SK-N-SH treated with all-trans-retinoic acid at 6 μM for 48 hours (cell line): Measurements from ENCODE around the gene TBXT.

Experiments used
- ATAC-seq: fragments of 200-7000 bp; cut with Tn5 transposase; 3 replicates; pipeline ENCODE4 v1.9.1; 2020; ENCODE audit warnings: mild to moderate bottlenecking, moderate library complexity
- ARNTL ChIP-seq: fragments of 450-650 bp; formaldehyde crosslinking; IDR thresholded peaks from 2 replicates; pipeline ENCODE4 v1.5.0; 2020; ENCODE audit warnings: low read depth, mild to moderate bottlenecking, moderate library complexity, borderline replicate concordance
- BACH2 ChIP-seq: fragments of 250-450 bp; sonication (Bioruptor Pico); IDR thresholded peaks from 2 replicates; pipeline ENCODE4 v1.9.0; 2021; ENCODE audit warnings: mild to moderate bottlenecking, borderline replicate concordance
- CSDC2 ChIP-seq: fragments of 250-450 bp; sonication (Bioruptor Pico); IDR thresholded peaks from 2 replicates; pipeline ENCODE4 v1.5.0; 2020; ENCODE audit warnings: mild to moderate bottlenecking, moderate library complexity
- CSRNP3 ChIP-seq: fragments of 250-450 bp; sonication (Bioruptor Pico); IDR thresholded peaks from 2 replicates; pipeline ENCODE4 v1.5.1; 2021; ENCODE audit warnings: mild to moderate bottlenecking, moderate library complexity
- ESRRG ChIP-seq: fragments of 250-450 bp; sonication (Bioruptor Pico); IDR thresholded peaks from 2 replicates; pipeline ENCODE4 v1.6.1; 2021; ENCODE audit warnings: mild to moderate bottlenecking
- GLIS3 ChIP-seq: fragments of 250-450 bp; sonication (Bioruptor Pico); IDR thresholded peaks from 2 replicates; pipeline ENCODE4 v1.5.0; 2020; ENCODE audit warnings: mild to moderate bottlenecking, moderate library complexity
- ISL1 ChIP-seq: fragments of 250-450 bp; sonication (Bioruptor Pico); IDR thresholded peaks from 2 replicates; pipeline ENCODE4 v2.1.2; 2022; ENCODE audit warnings: mild to moderate bottlenecking, moderate library complexity
- OSR1 ChIP-seq: fragments of 250-450 bp; sonication (Bioruptor Pico); IDR thresholded peaks from 2 replicates; pipeline ENCODE4 v1.8.0; 2022; ENCODE audit warnings: moderate library complexity, mild to moderate bottlenecking, inconsistent platforms
- PPARA ChIP-seq: fragments of 250-450 bp; sonication (Bioruptor Pico); IDR thresholded peaks from 2 replicates; pipeline ENCODE4 v1.5.0; 2020; ENCODE audit warnings: mild to moderate bottlenecking, borderline replicate concordance
- RARB ChIP-seq: fragments of 250-450 bp; sonication (Bioruptor Pico); IDR thresholded peaks from 2 replicates; pipeline ENCODE4 v1.8.0; 2021; ENCODE audit warnings: mild to moderate bottlenecking, moderate library complexity
- SNAI2 ChIP-seq: fragments of 250-450 bp; sonication (Bioruptor Pico); IDR thresholded peaks from 2 replicates; pipeline ENCODE4 v1.5.0; 2020; ENCODE audit warnings: mild to moderate bottlenecking, moderate library complexity
- TCF4 ChIP-seq: fragments of 250-450 bp; sonication (Bioruptor Pico); IDR thresholded peaks from 2 replicates; pipeline ENCODE4 v1.8.0; 2021; ENCODE audit warnings: mild to moderate bottlenecking, moderate library complexity, borderline replicate concordance
- TOX ChIP-seq: fragments of 250-450 bp; sonication (Bioruptor Pico); IDR thresholded peaks from 2 replicates; pipeline ENCODE4 v1.8.0; 2021; ENCODE audit warnings: mild to moderate bottlenecking, moderate library complexity, borderline replicate concordance
- TSHZ2 ChIP-seq: fragments of 250-450 bp; sonication (Bioruptor Pico); IDR thresholded peaks from 2 replicates; pipeline ENCODE4 v1.5.0; 2020; ENCODE audit warnings: mild to moderate bottlenecking, moderate library complexity
- ZC3H10 ChIP-seq: fragments of 250-450 bp; sonication (Bioruptor Pico); IDR thresholded peaks from 2 replicates; pipeline ENCODE4 v1.5.1; 2021; ENCODE audit warnings: mild to moderate bottlenecking, moderate library complexity
- ZFP3 ChIP-seq: fragments of 250-450 bp; sonication (Bioruptor Pico); IDR thresholded peaks from 2 replicates; pipeline ENCODE4 v1.5.0; 2020; ENCODE audit warnings: mild to moderate bottlenecking, moderate library complexity
- ZFP30 ChIP-seq: fragments of 450-650 bp; formaldehyde crosslinking; IDR thresholded peaks from 2 replicates; pipeline ENCODE4 v1.5.0; 2022; ENCODE audit warnings: mild to moderate bottlenecking, moderate library complexity
- ZNF565 ChIP-seq: fragments of 450-650 bp; formaldehyde crosslinking; conservative IDR thresholded peaks from 2 replicates; pipeline ENCODE4 v1.5.0; 2020; ENCODE audit warnings: low read depth, mild to moderate bottlenecking, moderate library complexity
- ZNF70 ChIP-seq: fragments of 450-650 bp; formaldehyde crosslinking; IDR thresholded peaks from 2 replicates; pipeline ENCODE4 v1.5.0; 2020; ENCODE audit warnings: mild to moderate bottlenecking, moderate library complexity
- ZNF8 ChIP-seq: fragments of 450-650 bp; formaldehyde crosslinking; IDR thresholded peaks from 2 replicates; pipeline ENCODE4 v1.5.0; 2020; ENCODE audit warnings: mild to moderate bottlenecking, moderate library complexity

Gene TBXT

DNA sequence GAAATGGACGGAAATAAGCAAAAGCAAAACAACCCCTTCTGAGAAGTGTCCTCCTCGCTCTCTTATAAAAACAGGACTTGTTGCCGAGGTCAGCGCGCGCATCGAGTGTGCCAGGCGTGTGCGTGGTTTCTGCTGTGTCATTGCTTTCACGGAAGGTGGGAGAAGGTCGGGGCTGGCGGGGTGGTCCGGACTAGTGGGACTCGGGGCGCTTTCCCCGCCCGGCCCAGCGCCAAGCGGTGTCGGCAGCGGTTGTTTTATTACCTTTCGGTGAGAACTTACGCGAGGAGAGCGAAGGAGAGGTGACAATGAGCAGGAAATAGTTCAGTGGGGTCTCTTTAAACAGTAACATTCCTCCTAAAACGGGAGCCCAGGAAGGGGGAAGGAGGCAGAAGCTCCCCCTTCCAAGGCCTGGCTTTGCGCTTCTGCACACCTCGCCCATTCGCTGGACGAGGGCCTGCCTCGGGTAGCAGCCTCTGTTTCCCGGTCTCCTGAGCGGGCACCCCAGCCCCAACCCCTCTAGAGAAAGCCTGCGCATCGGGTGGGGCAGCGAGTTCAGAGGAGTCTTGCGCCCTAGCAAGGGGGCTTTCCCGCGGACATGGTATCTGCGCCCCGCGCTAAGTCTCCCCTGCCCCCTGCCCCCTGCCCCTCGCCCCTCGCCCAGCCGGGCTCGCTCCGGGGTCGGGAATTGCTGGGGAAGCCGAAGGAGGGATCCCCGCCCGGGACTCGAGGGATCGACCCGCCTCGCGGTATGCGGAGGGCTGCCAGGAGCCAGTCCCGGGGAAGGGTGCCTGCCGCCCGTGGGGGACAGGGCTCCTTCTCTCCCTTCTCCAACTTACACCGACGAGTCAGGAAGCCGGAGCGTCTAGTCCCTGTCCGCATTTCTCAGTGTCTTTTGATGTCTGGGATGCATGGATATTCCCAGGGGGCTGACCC is 1.2 kb upstream of the TBXT start:
- no peak for ATAC-seq
- no peak for TF ChIP-seq ZNF70 (CRISPR knock-in tag)
- no peak for TF ChIP-seq RARB (CRISPR knock-in tag)
- TF ChIP-seq ESRRG (CRISPR knock-in tag), result no peak
- TF ChIP-seq GLIS3 (CRISPR knock-in tag), result no peak
- TF ChIP-seq BACH2, result no peak
- no peak for TF ChIP-seq PPARA (CRISPR knock-in tag)
- TF ChIP-seq ZFP3 (CRISPR knock-in tag), result no peak
- no peak for TF ChIP-seq ARNTL
- TF ChIP-seq ZFP30 (CRISPR knock-in tag), result no peak
- no peak for TF ChIP-seq ZC3H10 (CRISPR knock-in tag)
- no peak for TF ChIP-seq ZNF8 (CRISPR knock-in tag)
- no peak for TF ChIP-seq TCF4 (CRISPR knock-in tag)
- TF ChIP-seq CSRNP3 (CRISPR knock-in tag), result no peak
- TF ChIP-seq ISL1, result no peak

GRCh38 chr6:166167258-166167731 is 356 bp downstream of the TBXT start:
- TF ChIP-seq ESRRG (CRISPR knock-in tag) (no peak), ZFP3 (CRISPR knock-in tag) (no peak), ZNF8 (CRISPR knock-in tag) (no peak), TOX (no peak), ISL1 (no peak), SNAI2 (no peak), GLIS3 (CRISPR knock-in tag) (no peak), TSHZ2 (CRISPR knock-in tag) (no peak), ZNF70 (CRISPR knock-in tag) (no peak), CSRNP3 (CRISPR knock-in tag) (no peak), OSR1 (no peak), TCF4 (CRISPR knock-in tag) (no peak), ZNF565 (CRISPR knock-in tag) (no peak)
- no peak for ATAC-seq

- ATAC-seq, result no peak
- no peak for TF ChIP-seq ZFP30 (CRISPR knock-in tag)
- no peak for TF ChIP-seq ZNF565 (CRISPR knock-in tag)
- no peak for TF ChIP-seq TCF4 (CRISPR knock-in tag)
- no peak for TF ChIP-seq CSDC2
- TF ChIP-seq SNAI2, result no peak
- TF ChIP-seq ZNF70 (CRISPR knock-in tag), result no peak
- TF ChIP-seq BACH2, result no peak
- no peak for TF ChIP-seq TOX
- no peak for TF ChIP-seq OSR1
Observed at GRCh38 chr6:166166314-166167257, 1.1 kb downstream of the TBXT start.
